ENCODE results near the gene NOP9.
"Not testable (repeated sequence)": the region's sequence is repeated elsewhere in the genome, so short reads cannot be mapped to it uniquely, and the experiment has no call there.

The NOP9 gene

GRCh38 chr14:24351517-24351916, 51.9 kb downstream of the NOP9 start:
- DNase-seq (ENCODE audit: low read depth in 2 of 2) = no peak

- DNase-seq (ENCODE audit: low read depth in 2 of 2) = no peak
Measured at GRCh38 chr14:24353559-24354481, 54.2 kb downstream of the NOP9 start.

GRCh38 chr14:24354482-24354825, 54.8 kb downstream of the NOP9 start:
- DNase-seq (ENCODE audit: low read depth in 2 of 2) = not testable (repeated sequence)

- DNase-seq (ENCODE audit: low read depth in 2 of 2) = no peak
Measured at GRCh38 chr14:24355009-24355408, 55.4 kb downstream of the NOP9 start.

- DNase-seq (ENCODE audit: low read depth in 2 of 2) = no peak
Measured at GRCh38 chr14:24356208-24356607, 56.6 kb downstream of the NOP9 start.

Data from activated CD4-positive, alpha-beta T cell treated with anti-CD3 and anti-CD28 coated beads for 24 hours (primary cell).